HEK293 (cell line): Measurements from ENCODE around the gene IQSEC1.

Source experiments
- CTCF ChIA-PET: fragments of 350-600 bp; formaldehyde crosslinking; extraction: SDS; loops from one replicate; lab custom pipeline; 2021; ENCODE audit warnings: antibody characterized with exemption; lab: Yijun Ruan, JAX
- POLR2A ChIA-PET: fragments of 300-600 bp; formaldehyde crosslinking; extraction: SDS; loops from one replicate; lab custom pipeline; 2020; ENCODE audit warnings: antibody characterized with exemption, inconsistent platforms; lab: Yijun Ruan, JAX
- H3K27ac ChIP-seq: fragments of 200-500 bp; sonication (Bioruptor generic); 2 replicates; pipeline ENCODE4 v1.5.1; 2014; ENCODE audit warnings: low read depth, low read length, control low read depth, inconsistent platforms; ENCODE audit errors: extremely low read depth
- H3K36me3 ChIP-seq, 2 experiments: fragments of 200-500 bp in 1 of 2; sonication (Bioruptor generic) in 1 of 2; 1 replicate in 1 of 2; 2 replicates in 1 of 2; pipeline ENCODE4 v1.5.1; 2014 to 2017; ENCODE audit warnings: inconsistent platforms in 2 of 2, low read length in 2 of 2; ENCODE audit not compliant: control insufficient read depth in 2 of 2, insufficient read depth in 1 of 2
- H3K4me1 ChIP-seq: fragments of 200-500 bp; sonication (Bioruptor generic); 2 replicates; pipeline ENCODE4 v1.5.1; 2014; ENCODE audit warnings: mild to moderate bottlenecking, low read length, inconsistent platforms; ENCODE audit not compliant: control insufficient read depth, insufficient read depth
- H3K4me3 ChIP-seq: 2 replicates; pipeline ENCODE4 v1.5.1; 2011; ENCODE audit warnings: low read depth, mild to moderate bottlenecking, control low read depth, low read length, moderate library complexity
- H3K9me3 ChIP-seq: fragments of 200-500 bp; sonication (Bioruptor generic); 2 replicates; pipeline ENCODE4 v1.5.1; 2014; ENCODE audit warnings: low read depth, low read length, inconsistent platforms; ENCODE audit not compliant: control insufficient read depth, insufficient read depth
- BCL11B ChIP-seq: fragments of 450-650 bp; formaldehyde crosslinking; IDR thresholded peaks from 2 replicates; pipeline ENCODE4 v1.5.1; 2016; ENCODE audit warnings: low read depth, missing biosample characterization, missing genetic modification characterization
- HOXA7 ChIP-seq: sonication (generic); formaldehyde crosslinking; IDR thresholded peaks from 2 replicates; pipeline ENCODE4 v1.8.1; 2022; ENCODE audit warnings: missing genetic modification reagents, borderline replicate concordance
- MZF1 ChIP-seq: fragments of 450-650 bp; formaldehyde crosslinking; IDR thresholded peaks from 2 replicates; pipeline ENCODE4 v1.5.1; 2017; ENCODE audit warnings: missing biosample characterization, missing genetic modification characterization, borderline replicate concordance
- OVOL3 ChIP-seq: fragments of 450-650 bp; formaldehyde crosslinking; IDR thresholded peaks from 2 replicates; pipeline ENCODE4 v1.5.1; 2016; ENCODE audit warnings: missing biosample characterization, missing genetic modification characterization
- SETDB1 ChIP-seq: IDR thresholded peaks from one replicate; pipeline ENCODE4 v1.6.1; 2017; ENCODE audit warnings: mild to moderate bottlenecking, low read length, moderate library complexity, mixed read lengths; ENCODE audit not compliant: insufficient read length
- YY1 ChIP-seq: fragments of 450-650 bp; formaldehyde crosslinking; IDR thresholded peaks from 2 replicates; pipeline ENCODE4 v1.5.1; 2018; ENCODE audit warnings: missing biosample characterization, missing genetic modification characterization
- ZBTB20 ChIP-seq: fragments of 450-650 bp; formaldehyde crosslinking; IDR thresholded peaks from 2 replicates; pipeline ENCODE4 v1.5.1; 2016; ENCODE audit warnings: missing biosample characterization, missing genetic modification characterization
- ZNF132 ChIP-seq: fragments of 450-650 bp; formaldehyde crosslinking; IDR thresholded peaks from 2 replicates; pipeline ENCODE4 v1.5.1; 2017; ENCODE audit warnings: missing biosample characterization, missing genetic modification characterization, borderline replicate concordance
- ZNF16 ChIP-seq: fragments of 450-650 bp; formaldehyde crosslinking; IDR thresholded peaks from 2 replicates; pipeline ENCODE4 v1.5.1; 2016; ENCODE audit warnings: low read depth, missing biosample characterization, missing genetic modification characterization
- ZNF292 ChIP-seq: fragments of 450-650 bp; formaldehyde crosslinking; IDR thresholded peaks from 2 replicates; pipeline ENCODE4 v1.5.1; 2016; ENCODE audit warnings: low read depth, missing biosample characterization, missing genetic modification characterization, borderline replicate concordance
- ZNF350 ChIP-seq: fragments of 450-650 bp; formaldehyde crosslinking; IDR thresholded peaks from 2 replicates; pipeline ENCODE4 v1.5.0; 2017; ENCODE audit warnings: missing biosample characterization, mild to moderate bottlenecking, missing genetic modification characterization
- ZNF530 ChIP-seq: fragments of 450-650 bp; formaldehyde crosslinking; IDR thresholded peaks from 2 replicates; pipeline ENCODE4 v1.5.1; 2016; ENCODE audit warnings: low read depth, missing biosample characterization, missing genetic modification characterization
- ZNF560 ChIP-seq: fragments of 450-650 bp; formaldehyde crosslinking; IDR thresholded peaks from 2 replicates; pipeline ENCODE4 v1.5.1; 2017; ENCODE audit warnings: missing biosample characterization, missing genetic modification characterization, borderline replicate concordance
- ZNF561 ChIP-seq: fragments of 450-650 bp; IDR thresholded peaks from 2 replicates; pipeline ENCODE4 v1.5.1; 2018; ENCODE audit warnings: missing biosample characterization, missing genetic modification characterization, borderline replicate concordance
- ZNF600 ChIP-seq: fragments of 450-650 bp; formaldehyde crosslinking; IDR thresholded peaks from 2 replicates; pipeline ENCODE4 v1.5.1; 2016; ENCODE audit warnings: missing biosample characterization, missing genetic modification characterization
- ZNF701 ChIP-seq: fragments of 450-650 bp; formaldehyde crosslinking; IDR thresholded peaks from 2 replicates; pipeline ENCODE4 v1.5.1; 2016; ENCODE audit warnings: missing biosample characterization, missing genetic modification characterization
- ZNF837 ChIP-seq: fragments of 450-650 bp; formaldehyde crosslinking; IDR thresholded peaks from 2 replicates; pipeline ENCODE4 v1.5.1; 2016; ENCODE audit warnings: missing biosample characterization, missing genetic modification characterization
- TF ChIP-seq, protein P1 (sequence below): fragments of 450-650 bp; formaldehyde crosslinking; IDR thresholded peaks from 2 replicates; pipeline ENCODE4 v1.5.1; 2016; ENCODE audit warnings: missing biosample characterization, missing genetic modification characterization
- TF ChIP-seq, protein P2 (sequence below): fragments of 450-650 bp; formaldehyde crosslinking; IDR thresholded peaks from 2 replicates; pipeline ENCODE4 v1.5.1; 2016; ENCODE audit warnings: missing biosample characterization, missing genetic modification characterization
- TF ChIP-seq, protein P3 (sequence below): fragments of 450-650 bp; formaldehyde crosslinking; IDR thresholded peaks from 2 replicates; pipeline ENCODE4 v1.5.1; 2016; ENCODE audit warnings: missing biosample characterization, missing genetic modification characterization, low read depth
- TF ChIP-seq, protein P4 (sequence below): fragments of 450-650 bp; formaldehyde crosslinking; IDR thresholded peaks from 2 replicates; pipeline ENCODE4 v1.5.1; 2016; ENCODE audit warnings: missing biosample characterization, missing genetic modification characterization
- TF ChIP-seq, protein P5 (sequence below): fragments of 450-650 bp; formaldehyde crosslinking; IDR thresholded peaks from 2 replicates; pipeline ENCODE4 v1.5.1; 2017; ENCODE audit warnings: missing biosample characterization, missing genetic modification characterization
- TF ChIP-seq, protein P6 (sequence below): fragments of 450-650 bp; formaldehyde crosslinking; IDR thresholded peaks from 2 replicates; pipeline ENCODE4 v1.5.1; 2017; ENCODE audit warnings: missing biosample characterization, mild to moderate bottlenecking, missing genetic modification characterization, moderate library complexity

IQSEC1 gene

DNA sequence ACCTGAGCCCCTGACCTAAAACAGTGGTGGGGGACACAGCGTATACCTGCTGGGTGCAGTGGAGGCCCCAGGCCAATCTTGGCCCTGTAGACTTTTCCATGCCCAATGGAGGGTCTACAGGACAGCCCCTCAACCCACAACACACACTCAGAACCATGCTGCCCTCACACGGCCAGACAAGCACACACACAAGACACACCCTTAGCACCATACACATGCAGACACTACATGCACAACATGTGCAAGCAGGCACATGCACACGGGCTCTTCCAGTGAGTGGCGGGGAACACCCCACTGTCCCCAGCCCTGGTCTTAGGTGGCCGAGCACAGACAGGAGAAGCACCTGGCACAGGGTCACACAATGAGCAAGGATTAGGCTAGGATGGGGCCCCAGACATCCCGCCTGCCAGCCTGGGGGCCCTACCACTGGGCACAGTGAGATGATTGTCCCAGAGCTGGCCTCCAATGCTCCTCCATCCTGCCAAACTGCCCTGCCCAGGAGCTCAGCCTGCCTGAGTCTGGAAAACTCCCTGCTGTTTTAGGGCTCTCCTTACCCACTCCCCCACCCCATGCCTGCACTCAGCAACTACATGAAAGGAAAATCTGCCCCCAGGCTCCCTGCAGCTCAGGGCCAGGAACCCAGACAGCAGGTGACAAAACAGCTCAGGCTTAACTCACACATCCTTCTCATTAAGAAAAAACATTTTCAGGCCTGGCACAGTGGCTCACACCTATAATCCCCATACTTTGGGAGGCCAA is 15.8 kb downstream of the IQSEC1 start (continued):
- TF ChIP-seq, protein P1, sequence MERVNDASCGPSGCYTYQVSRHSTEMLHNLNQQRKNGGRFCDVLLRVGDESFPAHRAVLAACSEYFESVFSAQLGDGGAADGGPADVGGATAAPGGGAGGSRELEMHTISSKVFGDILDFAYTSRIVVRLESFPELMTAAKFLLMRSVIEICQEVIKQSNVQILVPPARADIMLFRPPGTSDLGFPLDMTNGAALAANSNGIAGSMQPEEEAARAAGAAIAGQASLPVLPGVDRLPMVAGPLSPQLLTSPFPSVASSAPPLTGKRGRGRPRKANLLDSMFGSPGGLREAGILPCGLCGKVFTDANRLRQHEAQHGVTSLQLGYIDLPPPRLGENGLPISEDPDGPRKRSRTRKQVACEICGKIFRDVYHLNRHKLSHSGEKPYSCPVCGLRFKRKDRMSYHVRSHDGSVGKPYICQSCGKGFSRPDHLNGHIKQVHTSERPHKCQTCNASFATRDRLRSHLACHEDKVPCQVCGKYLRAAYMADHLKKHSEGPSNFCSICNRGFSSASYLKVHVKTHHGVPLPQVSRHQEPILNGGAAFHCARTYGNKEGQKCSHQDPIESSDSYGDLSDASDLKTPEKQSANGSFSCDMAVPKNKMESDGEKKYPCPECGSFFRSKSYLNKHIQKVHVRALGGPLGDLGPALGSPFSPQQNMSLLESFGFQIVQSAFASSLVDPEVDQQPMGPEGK (tag by site-specific recombination): peak; percentile 38; the same call in 1 of the 2 replicates
- TF ChIP-seq BCL11B (no peak), ZBTB20 (tag by site-specific recombination) (0 out of 2 replicates have a peak, but pooled peaks have one; percentile 17), ZNF600 (tag by site-specific recombination) (0 out of 2 replicates have a peak, but pooled peaks have one; percentile 30), HOXA7 (CRISPR knock-in tag) (no peak), ZNF132 (no peak), ZNF560 (tag by site-specific recombination) (no peak), ZNF530 (tag by site-specific recombination) (no peak)
- TF ChIP-seq, protein P2, sequence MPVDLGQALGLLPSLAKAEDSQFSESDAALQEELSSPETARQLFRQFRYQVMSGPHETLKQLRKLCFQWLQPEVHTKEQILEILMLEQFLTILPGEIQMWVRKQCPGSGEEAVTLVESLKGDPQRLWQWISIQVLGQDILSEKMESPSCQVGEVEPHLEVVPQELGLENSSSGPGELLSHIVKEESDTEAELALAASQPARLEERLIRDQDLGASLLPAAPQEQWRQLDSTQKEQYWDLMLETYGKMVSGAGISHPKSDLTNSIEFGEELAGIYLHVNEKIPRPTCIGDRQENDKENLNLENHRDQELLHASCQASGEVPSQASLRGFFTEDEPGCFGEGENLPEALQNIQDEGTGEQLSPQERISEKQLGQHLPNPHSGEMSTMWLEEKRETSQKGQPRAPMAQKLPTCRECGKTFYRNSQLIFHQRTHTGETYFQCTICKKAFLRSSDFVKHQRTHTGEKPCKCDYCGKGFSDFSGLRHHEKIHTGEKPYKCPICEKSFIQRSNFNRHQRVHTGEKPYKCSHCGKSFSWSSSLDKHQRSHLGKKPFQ (tag by site-specific recombination): peak; percentile 27; the same call in 1 of the 2 replicates

DNA sequence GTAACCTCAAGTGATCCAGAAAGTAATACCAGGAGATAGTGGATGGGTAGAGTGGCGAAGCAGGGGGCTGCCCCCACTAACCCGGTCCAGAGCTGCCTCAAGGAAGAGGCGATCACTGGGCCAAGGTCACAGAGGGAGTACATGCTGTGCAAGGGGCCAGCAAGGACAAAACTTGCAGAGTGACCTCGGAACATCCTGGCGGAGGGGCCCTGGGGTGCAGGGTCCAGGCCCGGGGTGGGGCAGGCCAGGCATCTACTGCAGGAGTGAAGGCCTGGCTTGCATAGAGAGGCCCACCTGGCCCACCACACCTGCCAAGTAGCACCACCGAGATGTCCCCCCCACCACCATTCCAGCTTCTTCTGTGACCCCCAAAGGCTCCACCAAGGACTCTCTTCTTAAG is 17.6 kb downstream of the IQSEC1 start:
- POLR2A ChIA-PET: no interaction called here
- Histone ChIP-seq H3K27ac (no peak overlapping the region), H3K4me3 (no peak overlapping the region), H3K36me3 (no peaks in the 10 kb centered on the region), H3K9me3 (no peaks in the 10 kb centered on the region)
- CTCF ChIA-PET: interaction anchor here (0.6 kb wide), 1 partner anchor 121 kb away, joined by 3 read pairs; no protein-coding TSS in a partner anchor
- no peak for TF ChIP-seq ZNF16
- no peak for TF ChIP-seq ZNF561
- TF ChIP-seq MZF1: no peak
- TF ChIP-seq, protein P3, sequence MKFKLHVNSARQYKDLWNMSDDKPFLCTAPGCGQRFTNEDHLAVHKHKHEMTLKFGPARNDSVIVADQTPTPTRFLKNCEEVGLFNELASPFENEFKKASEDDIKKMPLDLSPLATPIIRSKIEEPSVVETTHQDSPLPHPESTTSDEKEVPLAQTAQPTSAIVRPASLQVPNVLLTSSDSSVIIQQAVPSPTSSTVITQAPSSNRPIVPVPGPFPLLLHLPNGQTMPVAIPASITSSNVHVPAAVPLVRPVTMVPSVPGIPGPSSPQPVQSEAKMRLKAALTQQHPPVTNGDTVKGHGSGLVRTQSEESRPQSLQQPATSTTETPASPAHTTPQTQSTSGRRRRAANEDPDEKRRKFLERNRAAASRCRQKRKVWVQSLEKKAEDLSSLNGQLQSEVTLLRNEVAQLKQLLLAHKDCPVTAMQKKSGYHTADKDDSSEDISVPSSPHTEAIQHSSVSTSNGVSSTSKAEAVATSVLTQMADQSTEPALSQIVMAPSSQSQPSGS (tag by site-specific recombination): no peak
- TF ChIP-seq OVOL3: no peak
- TF ChIP-seq ZNF837 (tag by site-specific recombination): no peak
- TF ChIP-seq ZNF701 (tag by site-specific recombination): no peak
- no peak for TF ChIP-seq SETDB1
- TF ChIP-seq, protein P4, sequence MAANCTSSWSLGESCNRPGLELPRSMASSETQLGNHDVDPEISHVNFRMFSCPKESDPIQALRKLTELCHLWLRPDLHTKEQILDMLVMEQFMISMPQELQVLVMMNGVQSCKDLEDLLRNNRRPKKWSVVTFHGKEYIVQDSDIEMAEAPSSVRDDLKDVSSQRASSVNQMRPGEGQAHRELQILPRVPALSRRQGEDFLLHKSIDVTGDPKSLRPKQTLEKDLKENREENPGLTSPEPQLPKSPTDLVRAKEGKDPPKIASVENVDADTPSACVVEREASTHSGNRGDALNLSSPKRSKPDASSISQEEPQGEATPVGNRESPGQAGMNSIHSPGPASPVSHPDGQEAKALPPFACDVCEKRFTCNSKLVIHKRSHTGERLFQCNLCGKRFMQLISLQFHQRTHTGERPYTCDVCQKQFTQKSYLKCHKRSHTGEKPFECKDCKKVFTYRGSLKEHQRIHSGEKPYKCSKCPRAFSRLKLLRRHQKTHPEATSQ (tag by site-specific recombination): no peak
- no peak for TF ChIP-seq ZNF350 (tag by site-specific recombination)
- TF ChIP-seq, protein P5, sequence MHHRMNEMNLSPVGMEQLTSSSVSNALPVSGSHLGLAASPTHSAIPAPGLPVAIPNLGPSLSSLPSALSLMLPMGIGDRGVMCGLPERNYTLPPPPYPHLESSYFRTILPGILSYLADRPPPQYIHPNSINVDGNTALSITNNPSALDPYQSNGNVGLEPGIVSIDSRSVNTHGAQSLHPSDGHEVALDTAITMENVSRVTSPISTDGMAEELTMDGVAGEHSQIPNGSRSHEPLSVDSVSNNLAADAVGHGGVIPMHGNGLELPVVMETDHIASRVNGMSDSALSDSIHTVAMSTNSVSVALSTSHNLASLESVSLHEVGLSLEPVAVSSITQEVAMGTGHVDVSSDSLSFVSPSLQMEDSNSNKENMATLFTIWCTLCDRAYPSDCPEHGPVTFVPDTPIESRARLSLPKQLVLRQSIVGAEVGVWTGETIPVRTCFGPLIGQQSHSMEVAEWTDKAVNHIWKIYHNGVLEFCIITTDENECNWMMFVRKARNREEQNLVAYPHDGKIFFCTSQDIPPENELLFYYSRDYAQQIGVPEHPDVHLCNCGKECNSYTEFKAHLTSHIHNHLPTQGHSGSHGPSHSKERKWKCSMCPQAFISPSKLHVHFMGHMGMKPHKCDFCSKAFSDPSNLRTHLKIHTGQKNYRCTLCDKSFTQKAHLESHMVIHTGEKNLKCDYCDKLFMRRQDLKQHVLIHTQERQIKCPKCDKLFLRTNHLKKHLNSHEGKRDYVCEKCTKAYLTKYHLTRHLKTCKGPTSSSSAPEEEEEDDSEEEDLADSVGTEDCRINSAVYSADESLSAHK (tag by site-specific recombination): no peak
- no peak for TF ChIP-seq ZNF292 (tag by site-specific recombination)
- no peak for TF ChIP-seq YY1 (tag by site-specific recombination)
- TF ChIP-seq, protein P6, sequence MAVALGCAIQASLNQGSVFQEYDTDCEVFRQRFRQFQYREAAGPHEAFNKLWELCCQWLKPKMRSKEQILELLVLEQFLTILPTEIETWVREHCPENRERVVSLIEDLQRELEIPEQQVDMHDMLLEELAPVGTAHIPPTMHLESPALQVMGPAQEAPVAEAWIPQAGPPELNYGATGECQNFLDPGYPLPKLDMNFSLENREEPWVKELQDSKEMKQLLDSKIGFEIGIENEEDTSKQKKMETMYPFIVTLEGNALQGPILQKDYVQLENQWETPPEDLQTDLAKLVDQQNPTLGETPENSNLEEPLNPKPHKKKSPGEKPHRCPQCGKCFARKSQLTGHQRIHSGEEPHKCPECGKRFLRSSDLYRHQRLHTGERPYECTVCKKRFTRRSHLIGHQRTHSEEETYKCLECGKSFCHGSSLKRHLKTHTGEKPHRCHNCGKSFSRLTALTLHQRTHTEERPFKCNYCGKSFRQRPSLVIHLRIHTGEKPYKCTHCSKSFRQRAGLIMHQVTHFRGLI: no peak
- TF ChIP-seq, all 188 proteins: peak for 0
- H3K4me1 ChIP-seq: no peaks in the 10 kb centered on the region
